Right ventricle myocardium superior (tissue), 1 donor: ENCODE data around the gene ZBTB20. TPM values are rescaled to one million over a fixed set of nuclear protein-coding genes. Genes with fewer than 3 reads are reported as not detected.

Source experiments
- ATAC-seq: fragments of 200-7000 bp; cut with Tn5 transposase; one replicate; pipeline ENCODE4 v1.9.1; 2020; ENCODE audit warnings: mild to moderate bottlenecking; ENCODE audit not compliant: poor library complexity
- DNase-seq: peaks from one replicate; pipeline ENCODE4 v3.0.0-alpha.2; 2020
- intact Hi-C: fragments of 100-400 bp; cut with DNase I; formaldehyde crosslinking; loops from one replicate; pipeline ENCODE4 v1.11.2; 2022
- total RNA-seq: library from RNA; stranded (reverse); fragmentation: NEBNext Ultra II Directional; extraction: Animal tissue kit (Norgen Biotek cat#: 25700); gene quantifications from one replicate; pipeline ENCODE4 v1.2.1, GENCODE V29; 2021
- donor health status: DM: no; HTN: yes; CAD: no; lungs with severe emphysema.

The ZBTB20 gene
- total RNA-seq, 1 donor from 2014 or later, result 53.4 TPM

DNA sequence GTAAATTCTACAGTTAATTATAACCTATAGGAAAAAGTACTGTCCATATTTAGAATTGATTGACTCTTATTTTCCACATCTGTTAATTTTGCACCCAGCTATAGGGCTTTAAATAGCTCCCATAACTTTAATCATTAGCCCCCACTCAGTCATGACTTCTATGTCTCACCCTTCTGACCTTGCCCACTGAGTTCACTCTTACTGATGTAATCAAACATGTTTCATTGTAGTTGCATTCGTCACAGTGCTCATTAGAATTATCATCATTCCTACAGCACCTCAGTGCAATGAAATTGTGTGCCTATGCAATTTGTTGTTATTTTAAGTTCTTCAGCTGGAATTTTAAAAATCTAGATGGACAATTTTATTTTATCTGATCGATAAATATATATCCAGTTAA, 701.9 kb downstream of the ZBTB20 start:
- intact Hi-C loops, result no loop called here
- DNase-seq, result no peak

DNA sequence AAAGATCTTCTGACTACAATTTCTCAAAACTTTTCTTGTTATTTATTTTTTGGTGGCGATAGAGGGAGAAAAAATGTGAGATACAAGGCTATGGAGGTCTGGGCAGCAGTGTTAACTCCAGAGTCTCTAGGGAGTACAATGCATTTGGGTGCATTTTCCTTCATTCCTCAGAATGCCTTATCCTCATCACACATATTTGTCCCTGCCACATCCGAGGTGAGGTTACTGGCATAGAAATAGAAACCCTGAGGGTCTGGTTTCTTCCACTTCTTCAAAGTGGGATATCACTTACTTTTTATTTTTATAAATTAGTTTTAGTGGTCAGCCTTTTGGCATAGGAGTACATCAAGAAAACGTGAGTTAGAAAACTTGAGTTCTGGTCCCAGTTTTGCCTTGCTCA, 702.9 kb downstream of the ZBTB20 start:
- ATAC-seq, result no peak
- intact Hi-C loops, result no loop called here

More for the DNA sequence above, 701.9 kb downstream of the ZBTB20 start:
- ATAC-seq, result no peak

DNA sequence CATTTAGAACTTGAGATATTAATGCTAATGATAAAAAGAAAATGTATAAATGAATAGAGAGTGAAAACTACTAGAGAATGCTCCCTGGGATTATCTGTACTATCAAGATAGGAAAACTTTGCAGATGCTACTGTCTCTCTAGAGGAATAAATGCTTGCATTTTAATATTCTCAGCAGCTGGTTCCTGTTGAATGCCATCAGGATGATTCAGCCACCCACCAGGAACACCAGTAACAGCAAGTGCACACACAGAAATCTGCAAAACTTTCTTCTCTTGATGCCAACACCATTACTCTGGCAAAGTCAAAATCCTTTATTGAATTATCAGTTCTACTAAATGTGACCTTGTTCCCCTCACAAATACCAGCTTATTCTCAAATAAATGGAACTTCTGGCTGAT, 704.8 kb downstream of the ZBTB20 start:
- ATAC-seq (peak; percentile 30), DNase-seq (no peak)
- intact Hi-C loops, result no loop called here

More for the DNA sequence above, 702.9 kb downstream of the ZBTB20 start:
- no peak for DNase-seq

DNA sequence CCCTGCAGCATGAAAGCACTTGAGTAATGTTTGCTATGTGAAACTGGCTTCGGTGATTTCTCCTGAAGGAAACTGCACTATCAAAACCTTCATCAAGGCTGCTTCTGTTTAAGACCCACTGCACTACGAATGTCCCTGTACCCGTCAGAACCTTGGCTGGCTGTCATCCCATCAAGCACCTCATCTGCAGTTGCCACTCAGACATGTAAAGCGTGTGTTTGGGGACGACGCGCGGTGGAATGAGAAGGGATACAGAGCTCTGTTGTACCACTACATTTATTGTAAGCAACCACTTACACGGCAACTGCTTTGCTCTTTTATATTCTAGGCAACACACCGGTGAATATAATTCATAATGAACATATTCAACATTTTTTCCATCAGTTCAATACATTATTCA, 705.7 kb downstream of the ZBTB20 start:
- DNase-seq (no peak), ATAC-seq (peak; percentile 26)
- intact Hi-C loops, result no loop called here

DNA sequence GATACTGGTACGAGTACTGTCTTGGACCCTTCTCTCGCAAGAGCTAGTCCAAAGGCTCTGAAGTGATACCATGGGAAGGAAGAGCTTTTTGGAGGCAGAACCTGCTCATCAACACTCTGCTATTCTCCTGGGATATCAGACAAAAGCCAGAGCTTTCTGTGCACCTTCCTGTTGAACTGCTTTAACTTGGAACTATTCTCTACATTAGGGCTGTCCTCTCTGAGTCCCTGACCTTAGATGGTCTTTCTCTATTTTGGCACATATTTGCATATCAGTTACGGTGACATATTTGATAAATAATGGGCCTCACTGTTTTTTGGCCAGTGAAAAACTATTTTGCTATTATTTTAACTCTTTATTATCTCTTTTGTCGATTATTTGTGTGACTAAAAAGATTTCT, 706.4 kb downstream of the ZBTB20 start:
- intact Hi-C loops, result no loop called here
- ATAC-seq (no peak), DNase-seq (no peak)

DNA sequence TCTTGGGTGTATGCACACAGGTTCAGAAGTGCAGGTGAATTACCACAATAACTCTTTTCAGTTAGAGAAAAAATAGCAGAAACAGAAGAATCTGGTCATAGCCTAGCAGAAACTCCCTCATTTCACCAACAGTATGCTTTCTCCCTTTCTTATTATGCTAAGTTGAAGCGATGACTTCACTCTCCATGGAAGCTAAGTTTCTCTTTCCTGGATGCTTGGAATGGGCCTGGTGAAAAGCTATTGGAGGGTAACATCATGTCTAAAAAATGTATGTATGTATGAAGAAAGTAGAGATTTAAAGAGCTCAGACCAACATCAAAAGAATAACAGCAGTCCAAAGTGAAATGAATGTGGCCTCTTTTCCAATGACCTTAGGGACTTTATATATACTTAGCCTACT, 707.8 kb downstream of the ZBTB20 start:
- no peak for ATAC-seq
- intact Hi-C loops, result no loop called here
- DNase-seq, result no peak

DNA sequence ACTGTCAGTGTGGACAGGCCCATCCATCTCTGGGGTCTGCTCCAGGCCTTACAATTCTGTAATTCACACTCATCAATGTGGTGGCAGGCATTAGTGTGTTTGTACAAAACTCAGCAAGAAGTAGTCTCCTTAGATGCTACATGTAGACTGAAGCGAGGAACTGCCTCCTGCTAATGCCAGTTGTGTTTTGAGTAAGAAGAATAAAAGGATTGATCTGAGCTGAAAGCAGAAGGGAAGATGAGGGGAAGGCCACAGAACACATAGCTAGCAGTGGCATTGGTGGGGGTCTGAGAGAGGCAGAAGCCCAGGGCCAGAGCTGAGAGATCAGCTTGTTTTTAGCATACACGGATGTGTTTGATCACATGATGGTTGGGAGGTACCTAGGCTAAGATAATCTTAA, 709.2 kb downstream of the ZBTB20 start:
- no peak for DNase-seq
- ATAC-seq, result no peak
- intact Hi-C loops, result no loop called here

DNA sequence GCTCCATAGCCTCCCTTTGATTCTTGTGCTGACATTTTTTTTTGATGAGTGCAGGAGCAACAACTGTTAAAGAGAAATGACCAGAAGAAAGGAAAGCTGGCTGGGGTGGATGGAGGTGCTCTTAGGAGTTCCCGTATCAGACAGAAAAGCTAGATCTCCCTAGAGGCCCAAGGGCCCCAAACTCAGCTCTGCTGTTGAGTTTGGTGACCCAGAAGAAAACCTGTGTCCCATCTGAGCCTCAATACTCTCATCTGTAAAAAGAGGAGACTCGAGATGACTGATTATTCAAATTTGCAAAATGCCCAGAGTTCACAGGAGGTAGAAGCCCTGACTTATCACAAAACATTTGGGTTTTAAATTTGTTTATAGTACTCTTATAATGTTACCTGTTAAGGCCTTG, 710.9 kb downstream of the ZBTB20 start:
- ATAC-seq (no peak), DNase-seq (no peak)
- intact Hi-C loops, result no loop called here

DNA sequence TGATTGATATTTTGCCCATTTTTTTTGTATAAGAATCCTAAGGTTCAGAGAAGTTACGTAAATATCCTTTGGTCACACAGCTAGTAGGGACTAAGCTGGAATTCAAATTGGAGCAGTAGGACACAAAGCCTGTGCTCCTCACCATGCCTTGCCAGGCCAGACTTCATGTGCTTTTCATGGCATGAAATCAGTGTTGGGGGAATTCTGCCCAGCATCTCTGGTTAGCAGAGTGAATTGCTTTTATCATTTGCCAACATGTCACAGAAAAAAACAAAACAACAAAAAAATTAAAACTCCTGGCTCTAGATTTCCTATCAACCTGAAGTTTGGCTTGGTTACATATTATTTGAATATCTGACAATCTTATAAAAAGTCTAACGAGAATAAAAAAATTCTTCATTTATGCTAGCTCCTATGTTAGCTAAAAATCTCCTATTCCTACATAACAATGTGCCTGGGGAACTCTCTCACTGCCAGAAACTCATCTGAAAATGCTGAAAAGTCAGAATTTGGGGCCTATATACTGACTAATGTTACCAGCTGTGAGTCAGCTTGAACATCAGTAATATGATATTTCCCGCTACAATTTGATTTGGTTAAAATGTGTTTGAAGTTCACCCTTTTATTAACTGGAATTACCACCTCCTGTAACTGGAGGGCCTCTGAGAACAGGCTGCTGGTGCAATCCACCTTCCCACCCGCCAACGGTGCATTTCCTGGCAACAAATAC, 711.5 kb downstream of the ZBTB20 start:
- ATAC-seq, result no peak
- DNase-seq, result no peak
- intact Hi-C loops, result no loop called here

DNA sequence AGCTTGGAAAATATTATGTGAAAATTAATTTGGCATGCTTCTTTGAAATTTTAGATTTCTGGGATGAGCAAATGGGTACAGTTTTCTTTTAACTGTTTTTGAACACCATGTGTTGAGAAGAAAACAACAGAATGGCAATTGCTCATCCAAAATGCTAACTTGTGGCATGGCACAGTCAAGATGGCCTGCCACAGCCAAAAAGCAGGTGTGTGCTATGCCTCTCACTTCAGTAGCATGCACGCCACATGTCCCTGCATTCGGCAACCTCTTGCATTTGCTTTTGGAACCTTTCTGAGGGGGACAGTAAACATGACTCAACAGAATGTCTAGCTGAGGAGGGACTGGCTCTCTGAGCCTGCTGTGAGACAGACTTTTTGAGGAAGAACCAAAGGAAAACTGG, 714.8 kb downstream of the ZBTB20 start:
- intact Hi-C loops, result no loop called here
- DNase-seq (no peak), ATAC-seq (no peak)

DNA sequence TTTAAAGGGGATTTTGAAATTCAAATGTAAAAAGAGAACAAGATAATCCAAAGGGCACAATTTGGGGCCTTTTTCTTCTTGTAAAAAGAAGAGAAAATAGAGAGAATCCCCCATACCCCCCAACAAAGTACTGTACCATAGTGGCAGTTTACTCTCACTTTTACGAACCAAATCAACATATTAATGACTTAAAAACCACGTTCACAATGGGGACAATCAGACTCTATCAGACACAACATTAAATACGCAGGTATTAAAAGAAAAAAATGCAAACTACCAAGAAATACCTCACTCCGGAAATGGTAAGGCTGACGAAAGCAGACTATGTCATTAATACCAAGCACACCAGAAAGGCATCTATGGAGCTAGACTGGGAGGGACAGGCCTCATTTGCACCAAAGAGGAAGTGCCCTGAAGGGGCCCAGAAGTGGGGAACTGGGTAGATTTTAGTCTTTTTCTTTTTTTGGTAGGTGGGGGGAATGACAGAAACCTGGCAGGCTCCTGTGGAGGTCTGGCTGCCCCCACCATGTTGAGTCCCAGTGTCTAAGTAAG, 719.0 kb downstream of the ZBTB20 start:
- DNase-seq (no peak), ATAC-seq (no peak)
- intact Hi-C loops, result no loop called here

DNA sequence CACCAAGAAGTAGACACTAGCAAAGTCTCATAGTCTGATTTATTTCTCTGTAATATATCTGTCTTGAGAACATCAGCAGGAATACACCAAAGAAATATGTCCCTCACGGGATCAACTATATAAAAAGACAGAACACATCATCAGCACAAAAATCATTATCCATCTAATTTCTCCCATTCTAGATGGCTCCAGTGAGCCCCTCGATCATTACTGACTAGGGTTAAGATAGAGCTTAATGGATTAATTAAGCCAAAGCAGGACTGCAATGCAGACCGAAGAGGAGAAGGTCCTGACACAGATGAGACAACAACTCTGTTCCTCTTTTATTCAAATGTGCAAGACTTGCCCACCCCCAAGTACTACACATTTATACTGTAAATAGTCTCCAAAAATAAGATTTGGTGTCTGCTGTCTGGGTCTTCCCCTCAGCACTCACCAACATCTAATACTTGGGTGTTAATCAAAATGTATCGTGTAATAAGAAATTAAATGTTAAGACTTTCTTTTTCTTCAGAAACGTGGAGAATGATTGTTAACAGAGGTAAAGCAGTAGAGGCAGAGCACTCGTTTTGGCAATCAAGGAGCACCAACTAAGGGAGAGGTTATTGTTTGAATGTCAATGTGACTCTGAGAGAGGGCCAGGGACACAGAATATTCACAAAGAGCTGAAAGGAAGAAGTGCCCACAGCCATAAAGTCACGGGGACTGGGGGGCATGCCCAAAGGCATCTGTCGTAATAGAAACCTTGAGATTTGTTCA, 719.6 kb downstream of the ZBTB20 start:
- no peak for ATAC-seq
- intact Hi-C loops, result no loop called here
- DNase-seq, result no peak

DNA sequence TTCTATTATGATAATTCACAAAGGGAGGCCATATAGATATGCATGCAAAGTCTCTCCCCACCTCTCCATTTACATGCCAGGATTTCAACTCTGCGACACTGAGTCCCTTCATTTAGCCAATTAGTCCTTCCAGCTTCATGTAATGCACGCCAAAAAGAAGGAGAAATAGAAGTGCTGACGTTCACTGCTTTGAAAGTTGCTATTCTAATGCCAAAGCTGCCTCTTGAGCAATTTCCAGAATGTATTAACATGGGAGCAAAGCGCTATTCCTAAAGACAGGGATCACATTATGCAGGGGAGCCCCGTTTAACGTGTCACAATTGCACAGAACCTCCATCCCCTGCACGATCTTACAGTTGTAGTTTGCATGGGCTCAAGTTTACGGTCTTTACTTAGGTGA, 722.8 kb downstream of the ZBTB20 start:
- ATAC-seq (no peak), DNase-seq (no peak)
- intact Hi-C loops, result no loop called here

DNA sequence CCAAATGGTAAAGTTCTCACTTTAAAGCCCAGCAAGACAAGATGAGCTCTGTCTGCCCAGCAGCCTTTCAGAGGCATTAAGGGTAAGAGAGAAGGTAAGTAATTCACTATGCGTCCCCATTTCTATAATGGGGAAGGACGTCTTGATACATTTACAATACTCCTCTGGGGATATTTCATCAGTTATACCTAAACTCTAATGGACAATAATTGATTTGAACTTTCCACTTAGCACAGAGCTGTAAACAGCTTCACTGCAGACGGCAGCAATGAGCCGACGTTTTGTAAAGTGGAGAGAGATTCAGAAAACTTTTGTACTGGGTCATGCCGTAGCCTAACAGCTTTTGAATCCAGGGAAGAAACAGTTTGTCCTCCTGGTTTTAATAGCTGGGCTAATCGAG, 725.9 kb downstream of the ZBTB20 start:
- DNase-seq (no peak), ATAC-seq (no peak)
- intact Hi-C loops, result no loop called here

DNA sequence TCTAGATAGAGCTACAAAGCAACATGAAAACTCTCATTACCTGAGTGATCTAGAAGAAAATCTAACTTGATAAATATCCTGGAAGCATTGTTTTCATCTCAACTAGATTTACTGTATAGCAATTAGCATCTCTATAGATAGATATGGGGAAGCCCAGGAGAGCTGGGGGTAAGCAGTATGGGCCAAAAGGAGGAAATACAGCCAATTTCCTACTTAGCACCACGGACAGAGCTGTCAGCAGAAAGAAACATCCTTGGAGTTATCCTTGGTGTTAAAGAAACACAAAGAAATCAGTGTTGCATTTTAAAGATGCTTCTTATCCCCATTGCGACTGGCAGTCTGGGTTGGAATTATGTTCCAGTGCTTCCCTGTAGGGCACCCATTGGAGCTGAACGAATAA, 727.0 kb downstream of the ZBTB20 start:
- ATAC-seq, result no peak
- no peak for DNase-seq
- intact Hi-C loops, result no loop called here

DNA sequence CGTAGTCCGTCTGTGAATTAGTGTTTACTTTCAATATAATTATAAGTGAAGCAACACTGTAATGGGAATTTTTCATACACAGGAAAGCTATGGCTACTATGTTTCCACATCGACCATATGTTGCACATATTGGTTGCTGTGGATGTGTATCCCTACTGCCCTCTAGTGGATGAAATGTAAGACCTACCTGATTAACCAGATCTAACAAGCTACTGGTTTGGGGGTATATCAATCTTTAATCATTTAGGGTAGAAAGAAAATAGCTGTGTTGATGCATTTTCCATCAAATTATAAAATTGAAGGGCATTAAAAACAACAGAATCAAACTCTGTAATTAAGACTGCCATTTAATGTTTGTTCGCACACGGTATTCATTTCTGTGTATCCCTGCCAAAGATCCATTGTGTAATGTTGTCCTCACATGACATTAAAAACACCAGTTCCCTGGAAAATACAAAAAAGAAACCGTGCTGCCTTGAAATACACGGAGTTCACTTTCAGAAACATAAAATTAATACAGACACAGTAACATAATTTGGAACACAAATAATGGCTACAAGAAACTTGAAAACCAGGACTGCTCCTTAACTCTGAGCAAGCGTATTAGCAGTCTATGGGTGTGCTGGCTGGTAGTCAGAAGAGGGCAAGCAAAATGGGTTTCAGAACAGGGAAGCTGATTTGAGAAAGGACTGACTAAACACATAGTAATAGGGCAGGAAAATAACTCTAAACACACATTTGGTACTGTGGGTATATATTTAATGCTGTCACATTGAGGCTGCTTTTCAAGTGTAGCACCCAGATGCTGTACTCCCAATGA, 728.2 kb downstream of the ZBTB20 start:
- DNase-seq (no peak), ATAC-seq (peak; percentile 83)
- intact Hi-C loops, result loop anchor here (5.0 kb wide), 1 partner anchor 37 kb away; no protein-coding TSS in a partner anchor

DNA sequence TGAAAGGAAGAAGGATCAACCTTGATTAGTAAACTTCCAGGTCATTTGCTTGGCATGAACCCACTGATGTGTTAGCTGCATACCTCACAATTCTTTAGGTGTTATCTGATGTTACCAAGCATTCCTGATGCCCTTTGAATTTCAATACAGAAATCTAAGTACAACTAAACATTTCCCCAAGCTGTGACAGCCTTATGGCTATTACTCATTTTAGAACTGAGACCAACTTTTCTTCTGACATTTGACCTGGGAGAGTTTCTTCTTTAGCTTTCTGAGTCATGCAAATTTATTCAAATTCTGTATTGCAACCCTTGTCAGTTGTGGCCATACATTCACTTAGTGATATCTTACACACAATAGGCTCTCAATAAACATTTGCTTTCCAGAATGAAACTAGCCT, 729.0 kb downstream of the ZBTB20 start:
- intact Hi-C loops, result loop anchor here (5.0 kb wide), 1 partner anchor 36 kb away; no protein-coding TSS in a partner anchor
- ATAC-seq, result no peak
- no peak for DNase-seq

DNA sequence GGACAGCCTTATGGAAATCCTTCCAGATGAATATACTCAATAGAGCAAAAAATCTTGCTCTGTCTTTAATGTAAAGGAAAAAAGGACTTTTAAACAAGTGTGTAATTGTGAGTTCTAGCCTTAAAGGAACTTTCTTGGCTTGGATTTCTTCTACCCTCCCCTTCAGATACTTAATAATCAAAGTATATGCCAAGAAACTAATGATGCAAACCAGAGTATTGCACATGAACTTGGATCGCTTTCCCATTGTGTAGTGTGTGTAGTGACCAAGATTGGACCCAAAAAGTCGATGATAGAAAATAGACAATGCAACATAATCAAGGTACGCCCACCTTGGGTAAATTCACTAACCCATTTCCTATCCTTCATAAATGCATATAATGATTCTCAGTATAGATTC, 729.4 kb downstream of the ZBTB20 start:
- ATAC-seq (peak; percentile 46), DNase-seq (no peak)
- intact Hi-C loops, result loop anchor here (5.0 kb wide), 1 partner anchor 35 kb away; no protein-coding TSS in a partner anchor

DNA sequence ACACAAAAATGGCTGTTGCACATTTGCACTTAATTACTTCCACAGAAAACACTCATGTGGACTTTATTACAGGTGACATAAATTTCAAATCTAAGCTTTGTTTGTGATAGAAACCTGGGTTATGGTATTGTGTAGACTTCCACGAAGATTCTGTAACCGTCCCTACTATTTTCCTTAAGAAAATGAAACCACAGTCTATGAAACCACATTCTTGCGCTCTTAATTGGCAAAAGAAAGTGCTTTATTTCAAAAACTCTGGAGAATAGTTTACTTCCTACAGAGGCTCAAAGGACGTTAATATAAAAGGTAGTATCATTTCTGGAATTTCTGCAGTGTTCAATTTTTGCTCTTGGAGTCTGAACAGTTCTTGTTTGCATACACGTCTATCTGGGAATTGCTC, 729.8 kb downstream of the ZBTB20 start:
- no peak for DNase-seq
- intact Hi-C loops, result loop anchor here (5.0 kb wide), 1 partner anchor 35 kb away; no protein-coding TSS in a partner anchor
- ATAC-seq, result no peak
